ENCODE measurements around the gene PF4V1. TPM values are rescaled to one million over a fixed set of nuclear protein-coding genes. Genes with fewer than 3 reads are reported as not detected.

Gene PF4V1
- total and polyA plus RNA-seq, 2 of the 13 experiments (the other 11 are each of a cell fraction or from before 2014, with no cell fraction given) = not detected

- TF ChIP-seq PAWR (CRISPR knock-in tag; IDR thresholded peaks at IDR 0.05; ENCODE audit: borderline replicate concordance) (no peak), BRD4 (CRISPR knock-in tag; IDR thresholded peaks at IDR 0.05) (no peak), BCLAF1 (IDR thresholded peaks at IDR 0.05) (no peak), HOXD1 (CRISPR knock-in tag; IDR thresholded peaks at IDR 0.05) (no peak), ZNF709 (CRISPR knock-in tag; IDR thresholded peaks at IDR 0.05) (no peak), HOMEZ (CRISPR knock-in tag; IDR thresholded peaks at IDR 0.05; ENCODE audit: low read depth) (no peak), NFAT5 (CRISPR knock-in tag; IDR thresholded peaks at IDR 0.05) (no peak), ZNF558 (CRISPR knock-in tag; IDR thresholded peaks at IDR 0.05; ENCODE audit: borderline replicate concordance) (no peak), CCDC6 (CRISPR knock-in tag; IDR thresholded peaks at IDR 0.05) (no peak), ZFAT (CRISPR knock-in tag; conservative IDR thresholded peaks at IDR 0.05) (no peak), SIN3A (IDR thresholded peaks at IDR 0.05; ENCODE audit: borderline replicate concordance, low read depth, low read length) (no peak), THAP11 (CRISPR knock-in tag; IDR thresholded peaks at IDR 0.05) (no peak), KLF9 (CRISPR knock-in tag; IDR thresholded peaks at IDR 0.05; ENCODE audit: low read depth) (no peak), ESRRA (CRISPR knock-in tag; IDR thresholded peaks at IDR 0.05; ENCODE audit: low read depth) (no peak), ZNF251 (CRISPR knock-in tag; IDR thresholded peaks at IDR 0.05) (no peak), ZNF839 (CRISPR knock-in tag; IDR thresholded peaks at IDR 0.05; ENCODE audit: borderline replicate concordance) (no peak)
- H3K4me3 ChIP-seq (replicated peaks in 1 of 3; ENCODE audit: insufficient read depth in 1 of 3, low read depth in 2 of 3, low read length in 3 of 3) = no peak overlapping the region
- FAIRE-seq = no peak
- 0 out of 5 replicates have a peak, but pooled peaks cover 0 to 3% of the 10 kb centered on the region in 2 experiments for H3K27me3 ChIP-seq (ENCODE audit: control insufficient read depth in 1 of 2, insufficient read depth in 2 of 2, low read length in 2 of 2)
- ATAC-seq = no peak
- no peak overlapping the region for H2AFZ ChIP-seq (ENCODE audit: low read length)
- no peak for DNase-seq (ENCODE audit: low spot score)
- in situ Hi-C loops (cut with HindIII; ENCODE audit: extremely low pct_ligation_motif_present, low pct_unique_long_range_greater_than_20kb) = no loop called here
- H3K36me3 ChIP-seq (replicated peaks in 1 of 2; ENCODE audit: control insufficient read depth in 1 of 2, insufficient read depth in 2 of 2, low read length in 2 of 2) = no peaks in the 10 kb centered on the region
- H3K4me1 ChIP-seq (ENCODE audit: insufficient read depth, low read length) = no peaks in the 10 kb centered on the region
- intact Hi-C loops (cut with micrococcal nuclease; ENCODE audit: unreplicated experiment) = loop anchor here (5.0 kb wide), 1 partner anchor 550 kb away; no protein-coding TSS in a partner anchor
- no peak overlapping the region for H3K9ac ChIP-seq (ENCODE audit: insufficient read depth, low read depth, low read length)
- H3K9me3 ChIP-seq (ENCODE audit: low read length) = no peaks in the 10 kb centered on the region
- no peak overlapping the region for H3K27ac ChIP-seq (ENCODE audit: extremely low read length, insufficient read depth, low read length)
- H3K79me2 ChIP-seq (ENCODE audit: insufficient read depth, low read length) = no peaks in the 10 kb centered on the region
- ChIA-PET POLR2A (no interaction called here), CTCF (ENCODE audit: low intra/inter-chr PET ratio, low total read pairs) (no interaction called here)
- 10% methylated on average over 1 of the region's 1 CpG for WGBS (ENCODE audit: low lambda C conversion rate)
- H3K4me2 ChIP-seq (ENCODE audit: low read depth, low read length) = no peak overlapping the region
- BruUV-seq (replicated peaks) = no TSS peak
- no peaks in the 10 kb centered on the region for H4K20me1 ChIP-seq (ENCODE audit: insufficient read depth, low read length)
Measured at GRCh38 chr4:73862322-73862721, 9.2 kb downstream of the PF4V1 start.
